ENCODE measurements around the gene CPN1. TPM values are rescaled to one million over a fixed set of nuclear protein-coding genes. Genes with fewer than 3 reads are reported as not detected.

The CPN1 gene
- not detected for polyA plus RNA-seq (2013, experiment 1 of 2)
- not detected for polyA plus RNA-seq (2013, experiment 2 of 2)

- no peak within 1 kb of the TSS for H4K91ac ChIP-seq (ENCODE audit: low read length)
- H4K8ac ChIP-seq (ENCODE audit: low read length), result no peak within 1 kb of the TSS
- no peak within 1 kb of the TSS for H3K4ac ChIP-seq (ENCODE audit: low read depth in 1 of 2, low read length in 2 of 2)
- no peak within 1 kb of the TSS for H3K14ac ChIP-seq (ENCODE audit: low read length in 2 of 2)
- WGBS, result 91% methylated on average over 24 of the region's 24 CpGs
- H2BK5ac ChIP-seq (ENCODE audit: low read depth, low read length, poor library complexity, severe bottlenecking), result no peak within 1 kb of the TSS
- no peak for DNase-seq
- H3K4me3 ChIP-seq (ENCODE audit: insufficient read depth in 1 of 2, low read depth in 1 of 2, low read length in 2 of 2), result no peak within 1 kb of the TSS
- no peak within 1 kb of the TSS for H2AK5ac ChIP-seq (ENCODE audit: low read length, severe bottlenecking)
- H3K23ac ChIP-seq (ENCODE audit: low read length in 2 of 2), result no peak within 1 kb of the TSS
- no peak within 1 kb of the TSS for H2BK12ac ChIP-seq (ENCODE audit: low read length in 2 of 2)
- H3K18ac ChIP-seq (ENCODE audit: low read depth in 1 of 2, low read length in 2 of 2), result no peak within 1 kb of the TSS
- no peak within 1 kb of the TSS for H3K27ac ChIP-seq (ENCODE audit: low read length, poor library complexity, severe bottlenecking)
- peaks cover 22 to 25% of the 10 kb centered on the region in 2 experiments for H3K27me3 ChIP-seq (ENCODE audit: control insufficient read depth in 1 of 2, insufficient read depth in 1 of 2, low read length in 2 of 2)
- H3K9ac ChIP-seq (ENCODE audit: low read length), result no peak within 1 kb of the TSS
- no peak within 1 kb of the TSS for H2AFZ ChIP-seq (ENCODE audit: low read depth, low read length)
- no peak within 1 kb of the TSS for H2BK120ac ChIP-seq (ENCODE audit: low read depth, low read length)
- no peaks in the 10 kb centered on the region for H3K79me1 ChIP-seq (replicated peaks; ENCODE audit: low read length, poor library complexity, severe bottlenecking)
- no peak within 1 kb of the TSS for H2BK15ac ChIP-seq (ENCODE audit: low read depth, poor library complexity, severe bottlenecking)
- H3K4me1 ChIP-seq (ENCODE audit: control insufficient read depth, insufficient read depth, low read depth, low read length), result no peaks in the 10 kb centered on the region
- no peaks in the 10 kb centered on the region for H3K36me3 ChIP-seq (ENCODE audit: control insufficient read depth in 1 of 2, insufficient read depth in 2 of 2, low read depth in 1 of 2, low read length in 2 of 2)
- no peaks in the 10 kb centered on the region for H3K9me3 ChIP-seq (ENCODE audit: control insufficient read depth, low read length)
- H3K4me2 ChIP-seq (ENCODE audit: low read length, poor library complexity, severe bottlenecking), result no peak within 1 kb of the TSS
Measured at GRCh38 chr10:100081075-100082001, at the start of gene CPN1. TSS of gene CPN1 (minus strand) at chr10:100081869. CDS start at chr10:100081625, 244 bp downstream.

GRCh38 chr10:100130831-100131230 is 49.2 kb upstream of the CPN1 start:
- Histone ChIP-seq H3K9me3 (ENCODE audit: control insufficient read depth, low read length) (no peaks in the 10 kb centered on the region), H3K18ac (ENCODE audit: low read depth in 1 of 2, low read length in 2 of 2) (no peak overlapping the region), H3K9ac (ENCODE audit: low read length) (no peak overlapping the region), H3K23ac (ENCODE audit: low read length in 2 of 2) (no peak overlapping the region), H3K79me1 (replicated peaks; ENCODE audit: low read length, poor library complexity, severe bottlenecking) (no peaks in the 10 kb centered on the region), H4K8ac (ENCODE audit: low read length) (no peak overlapping the region), H3K4me2 (ENCODE audit: low read length, poor library complexity, severe bottlenecking) (no peak overlapping the region), H2AK5ac (ENCODE audit: low read length, severe bottlenecking) (no peak overlapping the region), H3K4ac (ENCODE audit: low read depth in 1 of 2, low read length in 2 of 2) (no peak overlapping the region), H2BK5ac (ENCODE audit: low read depth, low read length, poor library complexity, severe bottlenecking) (no peak overlapping the region), H3K27me3 (ENCODE audit: control insufficient read depth in 1 of 2, insufficient read depth in 1 of 2, low read length in 2 of 2) (peaks cover 5 to 25% of the 10 kb centered on the region in 2 experiments), H3K36me3 (ENCODE audit: control insufficient read depth in 1 of 2, insufficient read depth in 2 of 2, low read depth in 1 of 2, low read length in 2 of 2) (no peaks in the 10 kb centered on the region), H3K4me1 (ENCODE audit: control insufficient read depth, insufficient read depth, low read depth, low read length) (no peaks in the 10 kb centered on the region), H4K91ac (ENCODE audit: low read length) (no peak overlapping the region), H2BK120ac (ENCODE audit: low read depth, low read length) (no peak overlapping the region), H2AFZ (ENCODE audit: low read depth, low read length) (no peak overlapping the region), H2BK15ac (ENCODE audit: low read depth, poor library complexity, severe bottlenecking) (no peak overlapping the region), H3K4me3 (ENCODE audit: insufficient read depth in 1 of 2, low read depth in 1 of 2, low read length in 2 of 2) (no peak overlapping the region), H3K27ac (ENCODE audit: low read length, poor library complexity, severe bottlenecking) (no peak overlapping the region), H3K14ac (ENCODE audit: low read length in 2 of 2) (no peak overlapping the region), H2BK12ac (ENCODE audit: low read length in 2 of 2) (no peak overlapping the region)
- WGBS, result 86% methylated on average over 6 of the region's 7 CpGs
- DNase-seq, result no peak

- Histone ChIP-seq H2BK15ac (ENCODE audit: low read depth, poor library complexity, severe bottlenecking) (no peak overlapping the region), H2BK120ac (ENCODE audit: low read depth, low read length) (no peak overlapping the region), H3K14ac (ENCODE audit: low read length in 2 of 2) (no peak overlapping the region), H2AFZ (ENCODE audit: low read depth, low read length) (no peak overlapping the region), H2BK5ac (ENCODE audit: low read depth, low read length, poor library complexity, severe bottlenecking) (no peak overlapping the region), H3K36me3 (ENCODE audit: control insufficient read depth in 1 of 2, insufficient read depth in 2 of 2, low read depth in 1 of 2, low read length in 2 of 2) (no peaks in the 10 kb centered on the region), H4K8ac (ENCODE audit: low read length) (no peak overlapping the region), H3K27ac (ENCODE audit: low read length, poor library complexity, severe bottlenecking) (no peak overlapping the region), H3K18ac (ENCODE audit: low read depth in 1 of 2, low read length in 2 of 2) (no peak overlapping the region), H3K79me1 (replicated peaks; ENCODE audit: low read length, poor library complexity, severe bottlenecking) (no peaks in the 10 kb centered on the region), H3K9ac (ENCODE audit: low read length) (no peak overlapping the region), H3K4ac (ENCODE audit: low read depth in 1 of 2, low read length in 2 of 2) (no peak overlapping the region), H3K4me3 (ENCODE audit: insufficient read depth in 1 of 2, low read depth in 1 of 2, low read length in 2 of 2) (no peak overlapping the region), H3K27me3 (ENCODE audit: control insufficient read depth in 1 of 2, insufficient read depth in 1 of 2, low read length in 2 of 2) (peaks cover 5 to 25% of the 10 kb centered on the region in 2 experiments), H4K91ac (ENCODE audit: low read length) (no peak overlapping the region), H3K4me2 (ENCODE audit: low read length, poor library complexity, severe bottlenecking) (no peak overlapping the region), H3K9me3 (ENCODE audit: control insufficient read depth, low read length) (no peaks in the 10 kb centered on the region), H2BK12ac (ENCODE audit: low read length in 2 of 2) (no peak overlapping the region), H3K23ac (ENCODE audit: low read length in 2 of 2) (no peak overlapping the region), H3K4me1 (ENCODE audit: control insufficient read depth, insufficient read depth, low read depth, low read length) (no peaks in the 10 kb centered on the region), H2AK5ac (ENCODE audit: low read length, severe bottlenecking) (no peak overlapping the region)
- no peak for DNase-seq
- WGBS, result 92% methylated on average over 6 of the region's 9 CpGs
Measured at GRCh38 chr10:100129424-100129823, 47.8 kb upstream of the CPN1 start.

GRCh38 chr10:100128951-100129350 is 47.3 kb upstream of the CPN1 start:
- no peak for DNase-seq
- Histone ChIP-seq H3K9ac (ENCODE audit: low read length) (no peak overlapping the region), H3K27me3 (ENCODE audit: control insufficient read depth in 1 of 2, insufficient read depth in 1 of 2, low read length in 2 of 2) (peaks cover 5 to 24% of the 10 kb centered on the region in 2 experiments), H3K79me1 (replicated peaks; ENCODE audit: low read length, poor library complexity, severe bottlenecking) (no peaks in the 10 kb centered on the region), H2BK12ac (ENCODE audit: low read length in 2 of 2) (no peak overlapping the region), H2BK5ac (ENCODE audit: low read depth, low read length, poor library complexity, severe bottlenecking) (no peak overlapping the region), H3K4me3 (ENCODE audit: insufficient read depth in 1 of 2, low read depth in 1 of 2, low read length in 2 of 2) (no peak overlapping the region), H2AFZ (ENCODE audit: low read depth, low read length) (no peak overlapping the region), H3K4ac (ENCODE audit: low read depth in 1 of 2, low read length in 2 of 2) (no peak overlapping the region), H2BK120ac (ENCODE audit: low read depth, low read length) (no peak overlapping the region), H3K9me3 (ENCODE audit: control insufficient read depth, low read length) (no peaks in the 10 kb centered on the region), H3K36me3 (ENCODE audit: control insufficient read depth in 1 of 2, insufficient read depth in 2 of 2, low read depth in 1 of 2, low read length in 2 of 2) (no peaks in the 10 kb centered on the region), H4K91ac (ENCODE audit: low read length) (no peak overlapping the region), H3K27ac (ENCODE audit: low read length, poor library complexity, severe bottlenecking) (no peak overlapping the region), H3K18ac (ENCODE audit: low read depth in 1 of 2, low read length in 2 of 2) (no peak overlapping the region), H2BK15ac (ENCODE audit: low read depth, poor library complexity, severe bottlenecking) (no peak overlapping the region), H3K23ac (ENCODE audit: low read length in 2 of 2) (no peak overlapping the region), H2AK5ac (ENCODE audit: low read length, severe bottlenecking) (no peak overlapping the region), H3K4me1 (ENCODE audit: control insufficient read depth, insufficient read depth, low read depth, low read length) (no peaks in the 10 kb centered on the region), H3K14ac (ENCODE audit: low read length in 2 of 2) (no peak overlapping the region), H4K8ac (ENCODE audit: low read length) (no peak overlapping the region), H3K4me2 (ENCODE audit: low read length, poor library complexity, severe bottlenecking) (no peak overlapping the region)
- 87% methylated on average over 8 of the region's 8 CpGs for WGBS
